Left lung (tissue), 10 donors: ENCODE measurements around the gene CAT. TPM values are rescaled to one million over a fixed set of nuclear protein-coding genes. Genes with fewer than 3 reads are reported as not detected.

Experiments used
- ATAC-seq: fragments of 200-7000 bp; cut with Tn5 transposase; one replicate; pipeline ENCODE4 v1.9.1; 2020; ENCODE audit warnings: moderate library complexity
- DNase-seq, 4 donors: peaks; one replicate each; pipeline ENCODE4 v3.0.0-alpha.2; 2013 to 2020
- H3K27ac ChIP-seq, 2 donors: fragments of 200-600 bp; sonication (generic) in 1 of 2; one replicate each; pipeline versions ENCODE4 v1.5.0 to v1.8.0; 2020 to 2021
- H3K27me3 ChIP-seq, 2 donors: fragments of 200-600 bp; sonication (generic) in 1 of 2; one replicate each; pipeline versions ENCODE4 v1.5.0 to v1.8.0; 2020 to 2021
- H3K36me3 ChIP-seq, 2 donors: fragments of 200-600 bp; sonication (generic) in 1 of 2; one replicate each; pipeline versions ENCODE4 v1.5.0 to v1.8.0; 2020 to 2021
- H3K4me1 ChIP-seq, 2 donors: fragments of 200-600 bp; one replicate each; pipeline ENCODE4 v1.8.0; 2021
- H3K4me3 ChIP-seq, 2 donors: fragments of 200-600 bp; sonication (generic) in 1 of 2; one replicate each; pipeline versions ENCODE4 v1.5.0 to v1.8.0; 2020 to 2021; ENCODE audit warnings: mild to moderate bottlenecking in 1 of 2
- H3K9me3 ChIP-seq, 2 donors: fragments of 200-600 bp; sonication (generic) in 1 of 2; one replicate each; pipeline versions ENCODE4 v1.5.0 to v1.8.0; 2020 to 2021
- CTCF ChIP-seq, 2 donors: fragments of 200-600 bp; sonication (generic) in 1 of 2; IDR thresholded peaks; one replicate each; pipeline versions ENCODE4 v1.5.0 to v1.8.0; 2021; ENCODE audit warnings: antibody characterized with exemption in 2 of 2
- intact Hi-C, 2 donors: fragments of 100-400 bp; cut with DNase I; formaldehyde crosslinking; loops; one replicate each; pipeline versions ENCODE4 v1.11.2 to v1.14.2; 2022
- polyA plus RNA-seq, 6 donors: library from polyadenylated mRNA; unstranded; fragments of 120-200 nt; gene quantifications; one replicate each; pipeline ENCODE4 v1.2.1, GENCODE V29; 2013; ENCODE audit not compliant: insufficient read length in 6 of 6
- total RNA-seq, 2 donors: library from RNA; stranded (reverse); fragmentation: NEBNext Ultra II Directional; extraction: Animal tissue kit (Norgen Biotek cat#: 25700); gene quantifications; one replicate each; pipeline ENCODE4 v1.2.1, GENCODE V29; 2021
- donor health status: DM: no; HTN: yes; CAD: no.
- donor health status: DM: no; HTN: no; CAD: no.

CAT gene
- total and polyA plus RNA-seq, 8 donors = 146 to 247 (median 213) TPM

- DNase-seq (no peak), ATAC-seq (no peak)
- intact Hi-C loops = no loop called here
- no peaks in the 10 kb centered on the region for H3K36me3 ChIP-seq
- H3K9me3 ChIP-seq = no peaks in the 10 kb centered on the region
- H3K27me3 ChIP-seq = no peaks in the 10 kb centered on the region
- no peak for TF ChIP-seq CTCF (IDR thresholded peaks at IDR 0.05)
- no peaks in the 10 kb centered on the region for H3K4me1 ChIP-seq
- no peak overlapping the region for H3K27ac ChIP-seq
- no peak overlapping the region for H3K4me3 ChIP-seq
Observed at GRCh38 chr11:34481307-34481706, 42.6 kb downstream of the CAT start.

- DNase-seq = no peak
- no peaks in the 10 kb centered on the region for H3K9me3 ChIP-seq
- H3K4me1 ChIP-seq = no peaks in the 10 kb centered on the region
- intact Hi-C loops = no loop called here
- H3K4me3 ChIP-seq = no peak overlapping the region
- H3K36me3 ChIP-seq = no peaks in the 10 kb centered on the region
- TF ChIP-seq CTCF (IDR thresholded peaks at IDR 0.05) = no peak
- no peak for ATAC-seq
- H3K27me3 ChIP-seq = no peaks in the 10 kb centered on the region
- no peak overlapping the region for H3K27ac ChIP-seq
Observed at GRCh38 chr11:34483106-34483874, 44.6 kb downstream of the CAT start.

GRCh38 chr11:34487430-34487829 lies 48.7 kb downstream of the CAT start:
- Histone ChIP-seq H3K36me3 (no peaks in the 10 kb centered on the region), H3K9me3 (no peaks in the 10 kb centered on the region), H3K27me3 (no peaks in the 10 kb centered on the region), H3K4me1 (peaks cover 0 to under 1% of the 10 kb centered on the region in 2 donors), H3K27ac (no peak overlapping the region), H3K4me3 (no peak overlapping the region)
- TF ChIP-seq CTCF (IDR thresholded peaks at IDR 0.05) = no peak
- DNase-seq = no peak
- no peak for ATAC-seq
- intact Hi-C loops = no loop called here

GRCh38 chr11:34488855-34489557 lies 50.3 kb downstream of the CAT start:
- Histone ChIP-seq H3K27ac (no peak overlapping the region), H3K4me1 (peaks cover 0 to 6% of the 10 kb centered on the region in 2 donors), H3K36me3 (no peaks in the 10 kb centered on the region), H3K27me3 (no peaks in the 10 kb centered on the region), H3K4me3 (no peak overlapping the region), H3K9me3 (no peaks in the 10 kb centered on the region)
- DNase-seq = no peak
- ATAC-seq = no peak
- TF ChIP-seq CTCF (IDR thresholded peaks at IDR 0.05) = no peak
- intact Hi-C loops = no loop called here

- no peak overlapping the region for H3K4me3 ChIP-seq
- TF ChIP-seq CTCF (IDR thresholded peaks at IDR 0.05) = no peak
- peaks cover 0 to 6% of the 10 kb centered on the region in 2 donors for H3K4me1 ChIP-seq
Observed at GRCh38 chr11:34490304-34490703, 51.6 kb downstream of the CAT start.

More at GRCh38 chr11:34490304-34490703, 51.6 kb downstream of the CAT start:
- ATAC-seq (no peak), DNase-seq (no peak)
- Histone ChIP-seq H3K27me3 (no peaks in the 10 kb centered on the region), H3K36me3 (no peaks in the 10 kb centered on the region), H3K9me3 (no peaks in the 10 kb centered on the region), H3K27ac (no peak overlapping the region)
- intact Hi-C loops = loop anchor here in 1 of 2 donors (10.0 kb wide), 1 partner anchor 126 kb away; no protein-coding TSS in a partner anchor
